ENCODE data around the gene MAP4K2.
"Not testable (repeated sequence)": the region's sequence is repeated elsewhere in the genome, so short reads cannot be mapped to it uniquely, and the experiment has no call there.

MAP4K2 gene

GRCh38 chr11:64831411-64831891, 28.4 kb upstream of the MAP4K2 start:
- DNase-seq (no peak), ATAC-seq (no peak)
- no peak overlapping the region for H3K4me3 Mint-ChIP-seq
- H3K27ac Mint-ChIP-seq = no peak overlapping the region
- H3K4me1 Mint-ChIP-seq = no peaks in the 10 kb centered on the region
- no peaks in the 10 kb centered on the region for H3K27me3 Mint-ChIP-seq
- no peaks in the 10 kb centered on the region for H3K9me3 Mint-ChIP-seq

DNA sequence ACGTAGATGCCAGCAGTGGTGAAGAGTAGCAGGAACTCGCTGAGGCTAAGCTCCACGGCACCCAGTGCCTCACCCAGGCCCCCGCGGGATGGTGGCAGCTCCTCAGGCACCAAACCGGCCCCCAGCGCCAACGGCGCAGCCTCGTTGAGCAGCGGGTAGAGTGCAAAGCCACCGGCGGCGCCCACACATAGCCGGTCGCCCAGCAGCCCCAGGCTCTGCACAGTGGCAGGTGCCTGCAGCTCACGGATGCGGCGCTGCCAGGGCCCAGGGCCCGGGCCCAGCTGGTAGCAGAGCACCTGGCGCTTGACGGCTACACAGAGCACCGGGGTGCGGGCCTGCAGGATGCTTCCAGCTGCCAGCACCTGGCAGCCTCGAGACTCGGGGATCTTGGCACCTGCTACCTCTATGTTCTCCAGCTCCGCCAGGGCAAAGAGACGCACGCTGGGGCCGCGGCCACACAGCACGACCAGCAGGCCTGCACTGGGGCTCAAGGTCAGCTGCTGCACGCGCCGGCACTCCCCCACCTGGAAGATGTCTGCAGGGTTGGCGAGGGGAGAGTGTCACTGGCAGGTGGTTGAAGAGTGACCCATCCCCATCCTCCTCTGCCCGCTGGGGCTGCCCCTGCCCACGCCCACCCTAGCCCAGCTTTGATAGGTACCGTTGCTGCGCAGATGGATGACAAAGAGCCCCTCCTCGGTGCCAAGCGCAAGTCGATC, 26.7 kb upstream of the MAP4K2 start:
- Mint-ChIP-seq H3K4me1 (no peaks in the 10 kb centered on the region), H3K27ac (no peak overlapping the region), H3K27me3 (no peaks in the 10 kb centered on the region), H3K4me3 (no peak overlapping the region), H3K9me3 (no peaks in the 10 kb centered on the region)
- DNase-seq (no peak), ATAC-seq (no peak)

- no peaks in the 10 kb centered on the region for H3K27me3 Mint-ChIP-seq
- DNase-seq (no peak), ATAC-seq (no peak)
- no peaks in the 10 kb centered on the region for H3K4me1 Mint-ChIP-seq
- no peak overlapping the region for H3K4me3 Mint-ChIP-seq
- H3K9me3 Mint-ChIP-seq = no peaks in the 10 kb centered on the region
- no peak overlapping the region for H3K27ac Mint-ChIP-seq
Observed at GRCh38 chr11:64827451-64827839, 24.4 kb upstream of the MAP4K2 start.

GRCh38 chr11:64826578-64827450, 23.8 kb upstream of the MAP4K2 start:
- DNase-seq (no peak), ATAC-seq (no peak)
- Mint-ChIP-seq H3K4me1 (no peaks in the 10 kb centered on the region), H3K27ac (peak overlapping the region in 1 of 2 donors; percentile 41), H3K27me3 (no peaks in the 10 kb centered on the region), H3K4me3 (no peak overlapping the region), H3K9me3 (no peaks in the 10 kb centered on the region)

GRCh38 chr11:64826062-64826461, 23.0 kb upstream of the MAP4K2 start:
- H3K9me3 Mint-ChIP-seq = no peaks in the 10 kb centered on the region
- no peak overlapping the region for H3K4me3 Mint-ChIP-seq

GRCh38 chr11:64823568-64824119, 20.6 kb upstream of the MAP4K2 start:
- DNase-seq (no peak), ATAC-seq (no peak)
- Mint-ChIP-seq H3K27me3 (no peaks in the 10 kb centered on the region), H3K4me3 (no peak overlapping the region), H3K27ac (no peak overlapping the region), H3K4me1 (no peaks in the 10 kb centered on the region), H3K9me3 (no peaks in the 10 kb centered on the region)

More at GRCh38 chr11:64826062-64826461, 23.0 kb upstream of the MAP4K2 start:
- H3K27ac Mint-ChIP-seq = peak overlapping the region in 1 of 2 donors; percentile 41
- H3K4me1 Mint-ChIP-seq = no peaks in the 10 kb centered on the region
- no peaks in the 10 kb centered on the region for H3K27me3 Mint-ChIP-seq
- DNase-seq = no peak
- ATAC-seq = no peak

- no peaks in the 10 kb centered on the region for H3K27me3 Mint-ChIP-seq
- H3K9me3 Mint-ChIP-seq = no peaks in the 10 kb centered on the region
- H3K27ac Mint-ChIP-seq = peak overlapping the region in 1 of 2 donors; percentile 61
- H3K4me1 Mint-ChIP-seq = no peaks in the 10 kb centered on the region
- ATAC-seq (no peak), DNase-seq (no peak)
- no peak overlapping the region for H3K4me3 Mint-ChIP-seq
Observed at GRCh38 chr11:64817476-64817875, 14.5 kb upstream of the MAP4K2 start.

DNA sequence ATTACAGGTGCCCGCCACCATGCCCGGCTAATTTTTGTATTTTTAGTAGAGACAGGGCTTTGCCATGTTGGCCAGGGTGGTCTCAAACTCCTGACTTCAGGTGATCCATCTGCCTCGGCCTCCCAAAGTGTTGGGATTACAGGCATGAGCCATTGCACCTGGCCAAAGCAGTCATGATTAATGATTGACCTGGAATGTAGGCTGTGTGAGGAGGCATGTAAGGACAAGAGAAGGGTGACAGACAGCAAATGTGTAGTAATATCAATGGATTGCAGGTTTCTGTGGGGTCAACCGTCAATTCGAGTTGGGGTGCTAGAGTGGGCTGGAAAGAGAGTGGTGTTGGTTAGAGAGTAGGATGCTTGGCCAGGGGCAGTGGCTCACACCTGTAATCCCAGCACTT, 12.4 kb upstream of the MAP4K2 start:
- H3K4me1 Mint-ChIP-seq, DNase-seq, ATAC-seq, H3K9me3 Mint-ChIP-seq, H3K27ac Mint-ChIP-seq, H3K4me3 Mint-ChIP-seq, H3K27me3 Mint-ChIP-seq: not testable (repeated sequence)

- H3K27me3 Mint-ChIP-seq = no peaks in the 10 kb centered on the region
- DNase-seq (no peak), ATAC-seq (no peak)
- peaks cover 13% of the 10 kb centered on the region for H3K4me1 Mint-ChIP-seq
- H3K4me3 Mint-ChIP-seq = no peak overlapping the region
- H3K27ac Mint-ChIP-seq = no peak overlapping the region
- H3K9me3 Mint-ChIP-seq = no peaks in the 10 kb centered on the region
Observed at GRCh38 chr11:64814712-64815187, 11.7 kb upstream of the MAP4K2 start.

DNA sequence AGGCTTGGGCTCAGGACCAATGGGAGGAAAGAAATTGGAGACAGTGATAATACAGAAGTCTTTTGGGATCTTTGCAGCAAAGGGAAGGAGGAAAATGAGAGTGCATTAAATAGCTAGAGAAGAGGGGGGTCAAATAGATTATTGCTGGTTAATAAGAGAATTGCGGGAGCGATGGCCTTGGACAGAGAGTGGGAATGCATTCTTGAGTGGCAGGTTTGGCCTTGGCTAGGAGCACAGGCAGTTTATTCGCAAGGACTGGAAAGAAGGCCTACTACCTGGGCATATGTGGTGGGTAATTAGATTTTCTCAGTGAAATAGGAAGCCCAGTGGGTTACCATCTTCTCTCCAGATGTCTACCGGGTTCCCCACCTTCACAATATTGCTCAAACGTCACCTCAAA, 10.8 kb upstream of the MAP4K2 start:
- H3K27ac Mint-ChIP-seq = no peak overlapping the region
- no peak for ATAC-seq
- peaks cover 22% of the 10 kb centered on the region for H3K4me1 Mint-ChIP-seq
- H3K4me3 Mint-ChIP-seq = no peak overlapping the region
- H3K9me3 Mint-ChIP-seq = no peaks in the 10 kb centered on the region
- no peak for DNase-seq
- H3K27me3 Mint-ChIP-seq = no peaks in the 10 kb centered on the region

DNA sequence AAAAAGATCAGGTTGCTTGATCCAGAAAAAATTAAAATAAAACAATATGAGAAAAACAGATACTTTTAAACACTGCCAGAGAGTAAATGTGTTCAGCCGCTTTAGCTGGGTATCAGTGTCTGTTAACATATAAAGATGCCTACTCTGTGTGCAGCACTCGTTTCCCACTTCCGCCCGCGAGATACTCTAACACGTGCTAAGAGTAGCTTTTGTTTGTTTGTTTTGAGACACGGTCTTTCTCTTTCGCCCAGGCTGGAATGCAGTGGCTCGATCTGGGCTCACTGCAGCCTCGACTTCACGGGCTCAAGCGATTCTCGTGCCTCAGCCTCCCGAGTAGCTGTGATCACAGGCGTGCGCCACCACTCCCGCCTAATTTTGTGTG, 7.9 kb upstream of the MAP4K2 start:
- H3K27ac Mint-ChIP-seq = peak overlapping the region; percentile 95
- H3K9me3 Mint-ChIP-seq = no peaks in the 10 kb centered on the region
- H3K4me1 Mint-ChIP-seq = peaks cover 50% of the 10 kb centered on the region
- no peaks in the 10 kb centered on the region for H3K27me3 Mint-ChIP-seq
- no peak for DNase-seq
- peak overlapping the region; percentile 99 to 100 for H3K4me3 Mint-ChIP-seq
- peak; percentile 53 for ATAC-seq

- H3K9me3 Mint-ChIP-seq = no peaks in the 10 kb centered on the region
- DNase-seq (peak; percentile 79 to 85), ATAC-seq (peak; percentile 94)
- H3K4me3 Mint-ChIP-seq = peak within 1 kb of the TSS; percentile 99 to 100
- H3K4me1 Mint-ChIP-seq = peaks cover 55% of the 10 kb centered on the region
- H3K27me3 Mint-ChIP-seq = no peaks in the 10 kb centered on the region
- H3K27ac Mint-ChIP-seq = peak within 1 kb of the TSS; percentile 95
Observed at GRCh38 chr11:64810271-64810890, 7.4 kb upstream of the MAP4K2 start, which contains the start of gene MEN1. TSS of gene MEN1 (minus strand) at chr11:64810551. CDS start at chr11:64810109, 442 bp downstream.

- H3K4me3 Mint-ChIP-seq = peak overlapping the region; percentile 99 to 100
- H3K9me3 Mint-ChIP-seq = no peaks in the 10 kb centered on the region
- no peaks in the 10 kb centered on the region for H3K27me3 Mint-ChIP-seq
- H3K4me1 Mint-ChIP-seq = peaks cover 55% of the 10 kb centered on the region
- peak; percentile 37 for ATAC-seq
- peak overlapping the region; percentile 95 for H3K27ac Mint-ChIP-seq
- no peak for DNase-seq
Observed at GRCh38 chr11:64809781-64810241, 6.8 kb upstream of the MAP4K2 start.

DNA sequence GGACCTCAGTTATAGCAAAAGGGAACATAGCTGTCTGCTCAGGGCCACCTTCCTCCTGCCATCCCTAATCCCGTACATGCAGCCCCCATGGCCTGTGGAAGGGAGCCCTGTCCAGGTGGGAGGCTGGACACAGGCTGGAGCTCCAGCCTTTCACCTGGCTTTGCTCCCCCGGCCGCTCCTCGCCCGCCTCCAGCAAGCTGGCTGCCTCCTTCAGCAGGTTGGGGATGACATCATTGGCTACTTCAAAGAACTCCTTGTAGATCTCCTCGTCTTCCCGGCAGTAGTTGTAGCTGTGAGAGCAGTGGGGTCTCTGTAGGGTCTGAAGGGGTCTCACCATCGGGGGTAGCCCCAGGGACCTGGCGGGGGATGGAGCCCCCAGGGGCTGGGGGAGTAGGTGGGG, 2.5 kb upstream of the MAP4K2 start:
- H3K27ac Mint-ChIP-seq = no peak overlapping the region
- no peaks in the 10 kb centered on the region for H3K27me3 Mint-ChIP-seq
- no peak for DNase-seq
- no peak overlapping the region for H3K4me3 Mint-ChIP-seq
- no peak for ATAC-seq
- H3K4me1 Mint-ChIP-seq = peaks cover 80% of the 10 kb centered on the region
- no peaks in the 10 kb centered on the region for H3K9me3 Mint-ChIP-seq
